Rectal smooth muscle tissue (tissue), 1 donor: Measurements from ENCODE around the gene RAD51B.
A peak's percentile ranks its signal among the peaks of the same experiment; 100 is the strongest.

Experiments
- H3K27ac ChIP-seq: one replicate; pipeline ENCODE4 v1.7.0; 2013; ENCODE audit warnings: low read depth, low read length, inconsistent platforms
- H3K27me3 ChIP-seq: one replicate; pipeline ENCODE4 v1.7.0; 2013; ENCODE audit warnings: low read length; ENCODE audit not compliant: control insufficient read depth, insufficient read depth
- H3K36me3 ChIP-seq: one replicate; pipeline ENCODE4 v1.7.0; 2013; ENCODE audit warnings: low read length; ENCODE audit not compliant: control insufficient read depth, insufficient read depth
- H3K4me1 ChIP-seq: one replicate; pipeline ENCODE4 v1.7.0; 2013; ENCODE audit warnings: low read length; ENCODE audit not compliant: control insufficient read depth, insufficient read depth
- H3K4me3 ChIP-seq: one replicate; pipeline ENCODE4 v1.7.0; 2013; ENCODE audit warnings: low read length
- H3K9ac ChIP-seq: one replicate; pipeline ENCODE4 v1.7.0; 2013; ENCODE audit warnings: low read length

RAD51B gene

GRCh38 chr14:68541178-68541896 lies 721.8 kb downstream of the RAD51B start:
- H3K27ac ChIP-seq, result peak overlapping the region; percentile 50
- H3K4me1 ChIP-seq, result peaks cover 35% of the 10 kb centered on the region
- peak overlapping the region; percentile 19 for H3K4me3 ChIP-seq

DNA sequence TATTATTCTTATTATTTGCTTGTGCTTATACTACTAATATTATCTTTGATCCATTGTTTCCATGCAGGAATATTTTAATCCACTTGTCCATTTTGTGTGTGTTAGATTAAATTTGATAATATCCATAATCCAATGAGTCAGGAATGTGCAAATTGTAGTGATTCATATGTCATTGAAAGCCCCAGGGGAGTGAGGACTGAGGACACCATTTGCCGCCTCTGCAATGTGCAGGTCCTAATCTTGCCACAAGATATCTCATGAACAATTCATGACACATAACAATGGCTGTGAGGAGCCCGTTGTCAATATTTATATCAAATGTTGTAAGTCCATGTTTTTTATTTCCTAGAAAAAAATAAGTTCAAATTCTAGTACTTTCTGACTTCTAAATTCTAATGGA lies 722.8 kb downstream of the RAD51B start:
- Histone ChIP-seq H3K27me3 (peaks cover 3% of the 10 kb centered on the region), H3K9ac (no peak overlapping the region), H3K4me3 (no peak overlapping the region), H3K4me1 (peaks cover 45% of the 10 kb centered on the region), H3K27ac (peak overlapping the region; percentile 23), H3K36me3 (no peaks in the 10 kb centered on the region)

More at GRCh38 chr14:68541178-68541896, 721.8 kb downstream of the RAD51B start:
- no peak overlapping the region for H3K9ac ChIP-seq
- H3K27me3 ChIP-seq, result peaks cover 3% of the 10 kb centered on the region
- H3K36me3 ChIP-seq, result no peaks in the 10 kb centered on the region

GRCh38 chr14:68543516-68543915 lies 723.9 kb downstream of the RAD51B start:
- Histone ChIP-seq H3K27me3 (peaks cover 3% of the 10 kb centered on the region), H3K4me1 (peaks cover 54% of the 10 kb centered on the region), H3K4me3 (no peak overlapping the region), H3K9ac (no peak overlapping the region), H3K27ac (peak overlapping the region; percentile 97), H3K36me3 (no peaks in the 10 kb centered on the region)

DNA sequence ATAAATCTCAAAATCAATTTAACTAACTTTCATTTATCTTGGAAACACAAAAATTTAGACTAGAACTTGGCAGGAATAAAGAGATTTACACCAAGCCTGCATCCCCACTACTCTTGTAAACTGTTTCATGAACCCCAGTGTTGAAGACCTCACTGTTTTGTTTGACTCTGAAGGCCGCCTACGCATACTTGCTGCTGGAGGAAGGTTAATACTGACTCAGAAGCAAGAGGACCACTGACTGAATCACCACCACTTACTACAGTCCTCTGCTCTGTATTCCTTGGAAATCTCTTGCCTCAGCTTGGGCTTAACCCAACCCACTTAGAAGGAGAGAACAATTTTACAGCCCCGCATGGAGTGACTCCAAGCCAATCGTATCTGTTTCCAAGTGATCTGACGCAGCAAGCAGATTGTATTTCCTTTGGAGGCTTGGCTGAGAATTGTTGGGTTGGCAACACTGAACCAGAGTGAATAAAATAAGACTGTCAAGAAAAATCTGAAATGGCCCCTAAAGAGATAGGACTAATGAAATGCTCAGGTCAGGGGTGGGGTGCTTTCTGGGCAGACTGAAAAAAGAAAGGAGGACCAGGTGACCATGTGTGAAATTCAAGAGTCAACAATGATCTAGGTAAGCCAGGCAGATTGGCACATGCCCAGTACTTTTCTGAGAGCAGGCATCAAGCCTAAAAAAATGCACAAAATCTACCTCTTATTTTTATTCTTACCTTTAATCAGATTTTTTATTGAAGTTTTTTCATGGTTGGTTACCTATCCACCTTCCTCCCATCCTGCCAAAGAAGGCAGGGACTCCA lies 724.7 kb downstream of the RAD51B start:
- H3K4me1 ChIP-seq, result peaks cover 60% of the 10 kb centered on the region

DNA sequence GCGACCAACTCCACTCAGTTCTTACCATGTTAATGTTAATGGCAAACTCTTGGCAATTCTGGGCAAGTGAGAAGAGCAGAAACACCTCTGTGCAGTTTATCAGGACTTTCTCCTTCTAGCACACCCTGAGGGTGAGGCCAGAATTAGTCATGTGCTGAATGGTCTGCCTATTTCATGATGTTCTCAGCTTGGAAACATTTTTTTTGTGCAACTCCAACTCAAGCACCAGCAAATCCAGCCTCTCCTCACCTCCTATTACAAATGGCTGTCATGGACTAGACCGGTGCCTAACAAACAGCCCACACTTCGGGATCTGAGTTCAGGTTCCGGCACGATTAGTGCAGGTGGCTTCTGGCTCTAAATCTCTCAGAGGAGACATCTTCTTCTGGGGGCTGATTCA lies 727.3 kb downstream of the RAD51B start:
- H3K27ac ChIP-seq, result peak overlapping the region; percentile 97
- peak overlapping the region; percentile 19 for H3K9ac ChIP-seq
- no peaks in the 10 kb centered on the region for H3K27me3 ChIP-seq
- no peaks in the 10 kb centered on the region for H3K36me3 ChIP-seq
- H3K4me3 ChIP-seq, result no peak overlapping the region
- H3K4me1 ChIP-seq, result peaks cover 74% of the 10 kb centered on the region

More for the DNA sequence above, 724.7 kb downstream of the RAD51B start:
- H3K27ac ChIP-seq, result peak overlapping the region; percentile 97
- no peak overlapping the region for H3K4me3 ChIP-seq
- no peaks in the 10 kb centered on the region for H3K36me3 ChIP-seq
- peaks cover 3% of the 10 kb centered on the region for H3K27me3 ChIP-seq
- no peak overlapping the region for H3K9ac ChIP-seq

GRCh38 chr14:68547305-68548193 lies 728.0 kb downstream of the RAD51B start:
- Histone ChIP-seq H3K27ac (peak overlapping the region; percentile 97), H3K36me3 (no peaks in the 10 kb centered on the region), H3K4me3 (no peak overlapping the region), H3K27me3 (no peaks in the 10 kb centered on the region), H3K9ac (peak overlapping the region; percentile 19), H3K4me1 (peaks cover 73% of the 10 kb centered on the region)

- H3K36me3 ChIP-seq, result no peaks in the 10 kb centered on the region
- H3K4me1 ChIP-seq, result peaks cover 76% of the 10 kb centered on the region
- no peak overlapping the region for H3K4me3 ChIP-seq
- no peaks in the 10 kb centered on the region for H3K27me3 ChIP-seq
- peak overlapping the region; percentile 0 for H3K9ac ChIP-seq
- peak overlapping the region; percentile 97 for H3K27ac ChIP-seq
Observed at GRCh38 chr14:68548194-68549076, 728.9 kb downstream of the RAD51B start.

DNA sequence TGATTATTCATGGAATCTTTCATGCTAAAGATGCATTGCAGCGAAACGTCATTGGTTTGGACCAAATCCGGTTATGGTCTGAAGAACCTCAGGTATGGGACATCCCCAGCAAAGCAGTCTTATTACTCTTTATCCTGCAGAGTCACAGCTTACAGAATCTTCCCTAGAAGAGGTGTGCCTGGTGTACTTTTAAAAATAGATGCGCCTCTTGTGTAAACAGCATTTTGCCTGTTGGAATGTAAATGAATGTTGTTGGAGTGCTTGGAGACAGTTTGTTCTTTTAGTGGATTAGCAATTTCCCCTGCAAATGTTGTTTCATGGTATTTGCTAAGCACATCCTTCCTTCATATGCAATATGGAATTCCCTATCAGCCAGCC lies 730.7 kb downstream of the RAD51B start:
- H3K9ac ChIP-seq, result no peak overlapping the region
- H3K4me3 ChIP-seq, result no peak overlapping the region
- no peaks in the 10 kb centered on the region for H3K27me3 ChIP-seq
- H3K4me1 ChIP-seq, result peaks cover 65% of the 10 kb centered on the region
- H3K27ac ChIP-seq, result peak overlapping the region; percentile 89
- no peaks in the 10 kb centered on the region for H3K36me3 ChIP-seq

DNA sequence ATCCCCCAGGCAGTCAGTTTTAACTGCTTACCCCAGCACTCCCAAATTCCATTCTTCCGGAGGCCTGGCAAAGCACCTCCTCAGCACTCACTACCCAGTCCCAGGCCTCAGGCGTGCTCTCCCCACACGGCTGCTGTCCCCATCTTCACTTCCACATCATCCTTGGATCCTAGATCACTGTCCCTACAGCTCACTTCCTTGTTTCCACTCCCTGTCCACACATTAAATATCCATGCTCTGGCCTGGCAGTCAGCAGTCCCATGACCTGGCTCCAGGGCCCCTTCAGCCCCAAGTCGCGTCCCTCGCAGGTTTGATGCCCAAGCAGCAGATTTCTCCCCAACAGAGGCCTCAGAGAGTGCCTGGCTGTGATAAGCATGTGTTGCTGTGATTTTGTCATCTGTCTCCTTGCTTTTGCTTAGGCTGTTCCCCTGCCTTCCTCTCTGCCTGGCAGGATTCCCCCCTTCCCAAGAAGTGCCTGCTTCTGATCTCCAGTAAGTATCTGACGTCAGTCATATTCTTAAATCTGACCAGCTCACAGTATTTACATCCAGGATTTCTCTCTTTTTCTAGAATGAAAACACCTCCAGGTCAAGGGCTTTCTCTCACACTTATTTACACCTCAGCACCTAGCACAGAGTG lies 731.6 kb downstream of the RAD51B start:
- Histone ChIP-seq H3K36me3 (no peaks in the 10 kb centered on the region), H3K4me1 (peaks cover 65% of the 10 kb centered on the region), H3K9ac (no peak overlapping the region), H3K27ac (peak overlapping the region; percentile 89), H3K4me3 (no peak overlapping the region), H3K27me3 (no peaks in the 10 kb centered on the region)

GRCh38 chr14:68552075-68552474 lies 732.5 kb downstream of the RAD51B start:
- Histone ChIP-seq H3K4me3 (no peak overlapping the region), H3K27me3 (no peaks in the 10 kb centered on the region), H3K36me3 (no peaks in the 10 kb centered on the region), H3K27ac (peak overlapping the region; percentile 89), H3K4me1 (peaks cover 56% of the 10 kb centered on the region), H3K9ac (no peak overlapping the region)

GRCh38 chr14:68552602-68553001 lies 733.0 kb downstream of the RAD51B start:
- Histone ChIP-seq H3K27ac (peak overlapping the region; percentile 89), H3K36me3 (no peaks in the 10 kb centered on the region), H3K27me3 (no peaks in the 10 kb centered on the region), H3K4me3 (no peak overlapping the region), H3K9ac (no peak overlapping the region), H3K4me1 (peaks cover 52% of the 10 kb centered on the region)
